Measurements from ENCODE around the gene MEGF6.

DNA sequence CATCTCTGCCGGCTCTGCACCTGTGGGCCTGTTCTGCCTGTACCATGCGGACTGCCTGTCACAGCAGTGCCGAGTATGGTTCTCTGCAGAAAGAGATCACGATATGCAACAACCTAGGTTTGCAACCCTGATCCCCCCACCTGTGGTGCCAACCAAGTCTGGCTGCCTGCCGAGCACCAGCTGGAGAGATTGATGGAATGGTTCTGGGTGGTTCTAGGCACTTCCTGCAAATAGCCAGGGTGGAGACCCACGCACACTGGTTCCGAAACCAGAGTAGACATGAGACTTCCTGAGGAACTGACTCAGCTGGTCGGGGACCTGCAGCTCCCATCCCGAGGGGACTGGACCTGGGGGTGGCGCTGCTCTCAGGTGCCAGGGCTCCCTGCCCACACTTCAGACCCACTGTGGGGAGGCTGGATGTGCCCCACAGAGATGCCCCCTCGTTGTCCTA, 18.9 kb upstream of the MEGF6 start:
- TF ChIP-seq, protein P1, sequence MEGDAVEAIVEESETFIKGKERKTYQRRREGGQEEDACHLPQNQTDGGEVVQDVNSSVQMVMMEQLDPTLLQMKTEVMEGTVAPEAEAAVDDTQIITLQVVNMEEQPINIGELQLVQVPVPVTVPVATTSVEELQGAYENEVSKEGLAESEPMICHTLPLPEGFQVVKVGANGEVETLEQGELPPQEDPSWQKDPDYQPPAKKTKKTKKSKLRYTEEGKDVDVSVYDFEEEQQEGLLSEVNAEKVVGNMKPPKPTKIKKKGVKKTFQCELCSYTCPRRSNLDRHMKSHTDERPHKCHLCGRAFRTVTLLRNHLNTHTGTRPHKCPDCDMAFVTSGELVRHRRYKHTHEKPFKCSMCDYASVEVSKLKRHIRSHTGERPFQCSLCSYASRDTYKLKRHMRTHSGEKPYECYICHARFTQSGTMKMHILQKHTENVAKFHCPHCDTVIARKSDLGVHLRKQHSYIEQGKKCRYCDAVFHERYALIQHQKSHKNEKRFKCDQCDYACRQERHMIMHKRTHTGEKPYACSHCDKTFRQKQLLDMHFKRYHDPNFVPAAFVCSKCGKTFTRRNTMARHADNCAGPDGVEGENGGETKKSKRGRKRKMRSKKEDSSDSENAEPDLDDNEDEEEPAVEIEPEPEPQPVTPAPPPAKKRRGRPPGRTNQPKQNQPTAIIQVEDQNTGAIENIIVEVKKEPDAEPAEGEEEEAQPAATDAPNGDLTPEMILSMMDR (IDR thresholded peaks at IDR 0.05), result no peak
- no peak for TF ChIP-seq POLR2A (IDR thresholded peaks at IDR 0.05)

Data from right lobe of liver (tissue), 4 donors.